GM04504 (cell line): ENCODE data around the gene LYPD4.
"Not testable (repeated sequence)": the region's sequence is repeated elsewhere in the genome, so short reads cannot be mapped to it uniquely, and the experiment has no call there.

Experiments
- DNase-seq: peaks from one replicate; pipeline ENCODE4 v3.0.0-alpha.2; 2012; ENCODE audit warnings: low read depth

LYPD4 gene

GRCh38 chr19:41799444-41800000 is 45.0 kb downstream of the LYPD4 start:
- no peak for DNase-seq

- DNase-seq: no peak
Observed at GRCh38 chr19:41796901-41797300, 47.6 kb downstream of the LYPD4 start.

GRCh38 chr19:41796362-41796761 is 48.1 kb downstream of the LYPD4 start, which contains the start of gene CEACAM3:
Gene CEACAM3, plus strand, starts transcription at chr19:41796587. Its CDS starts 91 bp downstream, at chr19:41796678.
- DNase-seq: no peak

GRCh38 chr19:41795031-41795461 is 49.4 kb downstream of the LYPD4 start:
- DNase-seq: no peak

GRCh38 chr19:41793414-41793727 is 51.1 kb downstream of the LYPD4 start:
- no peak for DNase-seq

- DNase-seq: peak; percentile 11
Observed at GRCh38 chr19:41792513-41793413, 51.7 kb downstream of the LYPD4 start.

- not testable (repeated sequence) for DNase-seq
Observed at GRCh38 chr19:41789053-41789452, 55.4 kb downstream of the LYPD4 start.

- not testable (repeated sequence) for DNase-seq
Observed at GRCh38 chr19:41788518-41788917, 56.0 kb downstream of the LYPD4 start.
